ENCODE data around the gene SEL1L2. TPM values are rescaled to one million over a fixed set of nuclear protein-coding genes. Genes with fewer than 3 reads are reported as not detected.
A peak's percentile ranks its signal among the peaks of the same experiment; 100 is the strongest.

Gene SEL1L2
- polyA plus RNA-seq, 10 donors = 0.63 TPM; not detected in 9

- DNase-seq = no peak
Observed at GRCh38 chr20:13929836-13930235, 60.6 kb downstream of the SEL1L2 start.

DNA sequence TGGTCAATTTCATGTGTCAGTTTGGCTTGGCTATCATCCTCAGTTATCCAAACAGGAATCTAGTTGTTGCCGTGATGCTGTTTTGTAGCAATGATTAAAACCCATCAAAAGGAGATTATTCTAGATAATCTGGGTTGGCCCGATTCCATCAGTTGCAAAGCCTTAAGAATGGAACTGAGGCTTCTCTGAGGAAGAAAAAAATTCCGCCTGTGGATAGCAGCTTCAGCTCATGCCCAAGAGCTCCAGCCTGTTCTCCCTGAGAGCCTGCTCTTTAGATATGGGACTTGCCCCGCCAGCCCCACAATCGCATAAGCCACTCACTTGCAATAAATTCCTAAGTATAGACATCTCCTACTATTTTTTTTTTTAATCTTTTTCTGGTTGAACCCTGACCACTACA is 61.5 kb downstream of the SEL1L2 start:
- no peak for DNase-seq

DNA sequence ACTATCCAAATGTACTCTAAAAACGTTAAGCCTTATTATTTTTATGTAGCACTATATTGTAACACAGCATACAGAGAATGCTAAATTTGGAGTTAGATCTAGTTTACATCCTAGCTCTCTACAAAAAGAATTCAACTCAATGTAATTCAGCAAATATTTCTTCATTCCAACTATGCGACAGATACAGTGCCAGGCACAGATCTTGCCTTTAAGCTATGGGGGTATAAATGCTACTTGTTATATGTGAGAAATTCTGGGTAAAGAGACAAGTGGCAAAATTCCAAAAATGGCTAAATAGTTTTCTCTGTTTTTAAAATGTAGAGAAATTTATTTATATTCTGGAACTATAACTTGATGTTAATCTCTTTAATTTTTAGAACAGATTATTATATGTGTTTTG is 63.2 kb downstream of the SEL1L2 start:
- DNase-seq = no peak

DNA sequence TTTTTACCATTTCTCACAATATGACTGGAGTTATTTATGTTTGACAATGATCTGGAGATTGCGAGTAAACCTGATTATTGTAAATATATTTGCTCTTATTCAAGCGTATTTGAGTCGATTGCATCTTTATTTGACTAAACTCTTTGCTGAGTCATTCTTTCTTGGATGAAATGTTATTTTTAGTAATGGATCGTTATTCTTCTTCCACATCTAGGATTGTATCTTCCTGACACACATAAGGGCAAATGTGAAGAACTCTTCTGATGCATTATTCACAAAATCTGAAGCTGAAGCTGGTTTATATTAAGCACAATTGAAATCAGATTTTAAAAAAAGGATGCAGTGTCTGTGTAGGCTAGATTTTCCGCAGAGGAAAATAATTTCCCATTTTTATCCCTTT is 68.2 kb downstream of the SEL1L2 start:
- DNase-seq = no peak

DNA sequence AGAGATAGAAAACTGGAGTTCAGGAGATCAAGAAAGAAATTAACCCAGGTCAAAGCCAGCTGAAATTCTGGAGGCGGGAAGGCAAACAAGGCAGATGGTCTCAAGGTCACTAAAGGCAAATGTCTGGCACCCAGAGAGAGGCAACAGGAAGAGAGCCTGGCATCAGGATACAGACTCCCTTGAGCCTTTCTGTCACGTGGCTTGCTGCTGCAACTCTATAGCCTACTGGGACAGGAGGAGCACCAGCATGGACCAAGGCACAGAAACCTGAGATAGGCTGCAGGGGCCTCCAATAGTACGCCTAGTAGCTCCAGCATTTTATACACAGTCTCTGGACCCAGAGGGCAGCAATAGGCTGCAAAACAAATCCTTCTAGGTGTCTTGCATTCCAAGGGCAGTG is 75.1 kb downstream of the SEL1L2 start:
- DNase-seq = no peak

- DNase-seq = peak; percentile 49 to 81 (median 49)
Observed at GRCh38 chr20:13913572-13913971, 76.8 kb downstream of the SEL1L2 start.

DNA sequence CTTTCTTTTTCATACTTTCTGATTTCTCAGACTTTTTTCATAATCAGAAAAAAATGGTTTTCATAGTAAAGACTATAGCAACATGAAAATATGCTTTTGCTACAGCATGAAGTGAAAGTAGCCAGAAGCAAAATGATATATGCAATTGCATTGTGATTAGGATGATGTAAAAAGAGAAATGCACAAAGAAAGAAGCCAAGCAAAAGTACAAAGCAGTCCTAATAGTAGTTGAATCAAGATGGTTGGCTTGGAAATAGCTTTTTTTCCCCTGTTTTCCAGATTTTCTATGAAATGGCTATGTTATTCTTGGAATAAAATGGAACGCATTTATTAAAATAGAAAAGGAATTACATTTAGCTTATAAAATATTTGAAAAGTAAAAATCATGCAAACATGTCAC is 77.3 kb downstream of the SEL1L2 start:
- peak; percentile 16 to 57 (median 23) for DNase-seq

DNA sequence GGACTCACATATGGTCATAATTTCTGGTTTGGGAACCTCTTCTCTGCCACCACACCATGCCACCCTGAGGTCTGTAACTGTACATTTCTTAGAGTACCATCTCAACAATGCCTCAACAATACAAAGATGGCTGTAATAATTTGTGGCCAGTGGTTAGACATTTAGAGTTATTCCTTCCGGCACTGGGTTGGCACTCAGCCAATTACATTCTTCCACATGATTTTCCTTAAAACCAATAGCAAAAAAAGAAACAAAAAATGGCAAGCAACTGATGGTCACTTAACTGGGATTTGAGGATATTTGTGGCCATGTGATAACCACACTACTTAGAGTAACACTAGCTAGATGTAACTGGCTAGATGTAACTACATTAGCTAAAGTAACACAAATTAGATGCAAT is 79.9 kb downstream of the SEL1L2 start:
- DNase-seq = no peak

DNA sequence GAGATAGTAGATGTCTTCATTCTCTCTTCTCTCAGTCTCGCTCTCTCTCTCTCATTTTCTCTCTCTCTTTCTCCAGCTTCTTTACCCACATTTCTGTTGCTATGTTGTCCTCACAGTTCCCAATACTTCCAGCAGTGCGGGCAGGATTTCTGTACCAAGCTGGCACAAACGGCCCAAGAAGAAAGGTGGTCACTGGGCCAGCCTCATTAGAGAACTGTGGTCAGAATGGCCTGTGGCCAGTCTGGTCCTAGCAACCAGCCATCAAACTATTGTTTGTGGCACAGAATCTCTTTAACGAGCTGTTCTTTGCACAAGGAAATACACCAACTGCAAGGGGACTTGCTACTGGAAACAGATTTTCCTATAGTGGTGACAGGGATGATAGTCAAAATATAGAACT is 81.3 kb downstream of the SEL1L2 start:
- DNase-seq = no peak

DNA sequence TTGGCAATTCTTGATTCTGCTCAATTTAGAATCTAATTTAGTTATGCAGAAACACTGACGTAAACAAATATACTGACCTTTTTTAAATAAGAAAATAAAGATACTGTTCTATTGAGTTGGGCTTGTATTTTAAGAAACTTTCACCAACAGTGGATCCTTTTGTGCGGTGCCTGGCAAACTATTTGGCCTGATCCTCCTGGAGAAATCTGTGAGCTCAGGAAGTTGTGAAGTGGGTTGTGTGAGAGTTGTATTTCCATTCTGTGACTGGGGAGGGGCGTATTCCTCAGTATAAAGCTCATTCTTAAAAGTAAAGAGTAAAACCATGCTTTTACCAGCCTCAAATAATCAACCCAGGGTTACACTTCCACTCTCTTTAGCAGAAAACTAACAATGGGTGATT is 85.6 kb downstream of the SEL1L2 start:
- no peak for DNase-seq

DNA sequence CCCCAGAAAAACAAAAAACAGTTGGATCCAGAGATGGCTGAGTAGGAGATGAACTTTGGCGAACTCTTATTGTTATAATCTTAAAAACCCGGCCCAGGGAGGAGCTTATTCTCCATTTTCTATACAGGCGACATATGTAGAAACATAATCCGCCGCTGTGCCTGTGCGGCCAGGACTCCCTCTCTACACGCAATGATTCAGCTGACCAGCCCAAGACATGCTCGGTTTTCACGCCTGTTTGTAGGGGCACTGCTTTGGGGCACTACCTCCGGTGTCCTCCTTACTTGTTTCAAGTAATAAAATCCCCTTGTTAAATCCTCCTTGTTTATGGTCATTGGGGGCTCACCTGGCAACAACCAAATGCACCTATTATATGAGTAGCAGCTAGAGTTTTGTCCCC is 89.9 kb downstream of the SEL1L2 start:
- DNase-seq = no peak

GRCh38 chr20:13898012-13898612 is 92.3 kb downstream of the SEL1L2 start:
- DNase-seq = no peak

- DNase-seq = no peak
Observed at GRCh38 chr20:13891575-13891974, 98.8 kb downstream of the SEL1L2 start.

- no peak for DNase-seq
Observed at GRCh38 chr20:13884803-13885202, 105.6 kb downstream of the SEL1L2 start.

DNA sequence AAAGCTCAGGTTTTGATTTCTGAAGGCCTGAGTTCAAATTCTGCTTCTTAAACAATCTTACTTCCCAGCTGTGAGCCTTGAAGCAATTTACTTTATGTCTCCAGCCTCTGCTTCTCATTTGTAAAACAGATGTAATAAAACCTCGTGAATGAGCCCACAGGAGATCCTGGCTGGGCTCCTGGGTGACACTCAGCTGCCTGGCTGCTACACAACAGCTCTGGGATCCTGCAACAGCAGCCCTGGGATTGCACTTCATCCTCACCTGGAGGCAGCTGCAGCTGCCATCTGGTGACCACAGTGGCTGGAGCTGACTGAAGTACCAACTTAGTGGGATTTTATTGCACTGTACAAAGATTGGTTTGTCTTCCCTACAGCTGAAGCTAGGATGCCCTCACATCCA is 107.0 kb downstream of the SEL1L2 start:
- no peak for DNase-seq

GRCh38 chr20:13878566-13878965 is 111.8 kb downstream of the SEL1L2 start:
- no peak for DNase-seq

DNA sequence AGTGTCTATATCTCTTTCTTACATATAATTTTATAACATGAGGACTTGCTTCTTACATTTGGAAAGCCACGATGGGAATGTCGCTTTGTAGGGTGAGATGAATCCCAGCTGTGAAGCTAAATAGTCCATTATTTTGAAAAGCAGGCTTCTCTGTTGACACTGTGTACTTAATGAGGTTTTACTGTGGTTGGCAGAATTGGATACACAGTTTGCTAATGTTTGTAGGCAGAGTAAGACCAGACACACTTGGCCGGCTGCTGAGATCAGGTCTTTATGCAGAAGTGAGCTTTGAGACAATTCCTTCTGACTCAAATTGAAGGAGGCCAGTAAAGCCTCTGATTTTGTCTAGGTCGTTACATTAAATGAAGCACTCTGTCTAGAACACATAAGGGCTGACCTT is 112.6 kb downstream of the SEL1L2 start:
- no peak for DNase-seq

DNA sequence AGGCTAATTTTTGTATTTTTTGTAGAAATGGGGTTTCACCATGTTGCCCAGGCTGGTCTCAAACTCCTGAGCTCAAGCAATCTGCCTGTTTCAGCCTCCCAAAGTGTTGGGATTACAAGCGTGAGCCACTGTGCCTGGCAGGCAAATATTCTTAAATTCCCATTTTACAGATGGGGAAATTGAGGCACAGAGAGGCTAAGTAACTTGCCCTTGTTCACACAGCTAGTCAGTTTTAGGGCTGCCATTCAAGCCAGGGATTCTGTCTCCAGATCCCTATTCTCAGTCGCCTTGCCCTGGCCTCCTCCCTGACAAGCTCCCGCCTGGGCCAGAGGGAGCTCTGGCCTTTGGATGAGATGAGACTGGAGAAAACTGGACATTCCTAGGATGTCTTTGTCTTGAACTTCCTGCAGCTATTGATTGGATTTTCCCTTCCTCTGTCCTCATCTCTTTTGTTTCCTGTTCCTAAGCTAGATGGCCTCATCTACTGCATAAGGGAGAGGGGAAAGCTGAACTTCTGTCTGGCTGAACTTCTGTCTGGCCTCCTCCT is 115.1 kb downstream of the SEL1L2 start:
- DNase-seq = no peak

DNA sequence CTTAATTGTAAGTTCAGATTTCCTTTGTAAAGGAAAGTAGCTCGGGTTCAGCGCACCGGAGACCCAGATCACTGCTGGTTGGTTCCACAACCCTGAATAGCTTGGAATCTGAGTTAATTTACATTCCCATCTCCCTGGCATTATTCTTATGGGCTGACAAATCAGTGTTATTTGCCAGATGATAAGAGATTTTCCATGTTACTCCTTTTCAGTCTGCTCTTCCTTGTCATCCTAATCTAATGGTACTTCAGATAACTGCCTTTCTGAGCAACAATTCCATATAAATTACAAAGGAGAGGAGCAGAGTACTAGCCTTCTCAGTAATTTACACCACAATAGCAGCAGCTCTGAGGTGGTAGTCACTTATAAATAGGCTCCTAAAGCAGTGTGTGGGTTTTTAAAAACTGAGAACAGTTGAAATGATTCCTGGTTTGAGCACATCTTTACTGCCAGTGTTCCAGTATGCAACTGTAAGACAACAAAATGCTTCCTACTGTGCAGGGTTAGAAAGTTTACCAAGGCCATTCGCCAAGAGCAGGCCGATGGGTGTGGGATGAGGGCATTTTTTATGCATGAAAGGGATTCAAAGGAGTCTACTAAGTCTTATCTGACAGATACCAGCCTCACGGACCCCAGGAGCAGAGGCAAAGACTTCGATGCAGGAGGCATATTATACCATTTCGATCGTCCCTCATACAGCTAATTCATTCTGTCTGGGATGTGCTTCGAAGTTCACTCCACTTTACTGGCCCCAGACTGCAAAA is 115.8 kb downstream of the SEL1L2 start:
- DNase-seq = no peak

DNA sequence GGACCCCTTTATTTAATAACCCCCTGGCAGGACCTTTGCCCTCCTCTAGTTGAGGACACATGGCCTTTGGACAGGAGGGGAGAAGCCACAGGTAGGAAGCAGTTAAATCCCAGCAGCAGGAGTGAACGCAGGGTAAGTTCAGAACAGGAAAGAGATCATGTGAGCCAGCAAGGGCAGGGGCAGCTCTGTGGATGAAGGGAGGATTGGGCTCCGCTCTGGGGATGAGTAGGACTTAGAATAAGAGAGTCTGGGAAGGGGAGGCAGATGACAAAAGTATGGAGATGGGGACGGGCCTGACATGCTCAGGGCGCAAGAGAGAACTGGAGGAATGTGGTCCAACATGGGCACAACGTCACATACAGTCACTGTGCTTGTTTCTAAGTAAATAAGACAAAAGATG is 116.6 kb downstream of the SEL1L2 start:
- no peak for DNase-seq

- no peak for DNase-seq
Observed at GRCh38 chr20:13870170-13870748, 120.2 kb downstream of the SEL1L2 start.

- DNase-seq = peak in 1 of 3 donors; percentile 69
Observed at GRCh38 chr20:13868331-13868730, 122.1 kb downstream of the SEL1L2 start.

DNA sequence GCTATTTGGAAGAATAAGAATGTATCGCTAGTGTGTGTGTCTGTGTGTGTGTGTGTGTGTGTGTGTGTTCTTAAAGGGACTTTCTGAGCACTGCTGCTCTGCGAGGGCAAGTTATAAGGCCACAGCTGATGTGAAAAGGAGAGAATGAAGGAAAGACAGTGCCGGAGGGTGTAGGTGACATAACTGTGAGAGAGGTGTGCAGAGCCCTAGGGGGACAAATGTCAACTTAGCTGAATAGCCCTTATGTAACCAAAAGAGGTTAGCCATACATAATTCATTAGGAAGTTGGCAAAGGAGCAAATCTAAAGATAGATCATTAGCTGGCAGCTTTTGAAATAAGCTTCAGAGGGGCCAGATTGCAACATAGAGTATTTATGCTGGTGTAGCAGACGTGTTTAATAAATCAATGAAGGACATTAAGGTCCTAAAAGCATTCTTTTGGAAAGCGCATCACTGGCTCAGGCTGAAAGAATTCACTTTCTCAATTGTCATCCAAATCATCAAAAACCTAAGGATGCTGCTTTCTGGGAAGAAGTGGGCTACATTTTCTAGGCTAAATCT is 124.5 kb downstream of the SEL1L2 start:
- peak; percentile 26 to 80 (median 65) for DNase-seq
